Measurements from ENCODE around the gene PRDM4.

DNA sequence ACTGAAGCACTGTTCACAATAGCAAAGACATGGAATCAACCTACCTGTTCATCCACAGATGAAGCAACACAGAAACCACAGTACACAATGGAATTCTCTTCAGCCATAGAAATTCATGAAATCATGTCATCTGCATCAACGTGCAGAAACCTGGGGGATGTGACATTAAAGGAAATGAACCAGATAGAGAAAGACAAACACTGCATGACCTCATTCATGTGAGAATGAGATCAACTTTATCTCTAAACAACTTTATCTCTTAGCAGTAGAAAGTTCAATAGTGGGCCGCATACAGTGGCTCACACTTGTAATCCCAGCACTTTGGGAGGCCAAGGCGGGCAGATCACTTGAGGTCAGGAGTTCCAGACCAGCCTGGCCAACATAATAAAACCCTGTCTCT is 33.5 kb upstream of the PRDM4 start:
- no peak for TF ChIP-seq POLR2A (IDR thresholded peaks at IDR 0.05)
- TF ChIP-seq, protein P1, sequence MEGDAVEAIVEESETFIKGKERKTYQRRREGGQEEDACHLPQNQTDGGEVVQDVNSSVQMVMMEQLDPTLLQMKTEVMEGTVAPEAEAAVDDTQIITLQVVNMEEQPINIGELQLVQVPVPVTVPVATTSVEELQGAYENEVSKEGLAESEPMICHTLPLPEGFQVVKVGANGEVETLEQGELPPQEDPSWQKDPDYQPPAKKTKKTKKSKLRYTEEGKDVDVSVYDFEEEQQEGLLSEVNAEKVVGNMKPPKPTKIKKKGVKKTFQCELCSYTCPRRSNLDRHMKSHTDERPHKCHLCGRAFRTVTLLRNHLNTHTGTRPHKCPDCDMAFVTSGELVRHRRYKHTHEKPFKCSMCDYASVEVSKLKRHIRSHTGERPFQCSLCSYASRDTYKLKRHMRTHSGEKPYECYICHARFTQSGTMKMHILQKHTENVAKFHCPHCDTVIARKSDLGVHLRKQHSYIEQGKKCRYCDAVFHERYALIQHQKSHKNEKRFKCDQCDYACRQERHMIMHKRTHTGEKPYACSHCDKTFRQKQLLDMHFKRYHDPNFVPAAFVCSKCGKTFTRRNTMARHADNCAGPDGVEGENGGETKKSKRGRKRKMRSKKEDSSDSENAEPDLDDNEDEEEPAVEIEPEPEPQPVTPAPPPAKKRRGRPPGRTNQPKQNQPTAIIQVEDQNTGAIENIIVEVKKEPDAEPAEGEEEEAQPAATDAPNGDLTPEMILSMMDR (IDR thresholded peaks at IDR 0.05 in 4 of 5, conservative IDR thresholded peaks at IDR 0.05 in 1 of 5), result no peak
